Glutamatergic neuron (in vitro differentiated cells): Measurements from ENCODE around the gene OR2A2. TPM values are rescaled to one million over a fixed set of nuclear protein-coding genes. Genes with fewer than 3 reads are reported as not detected.

Experiments used
- DNase-seq: peaks from one replicate; pipeline ENCODE4 v3.0.0; 2022
- H3K27ac Mint-ChIP-seq: one replicate; pipeline ENCODE4 v1.8.0; 2020; ENCODE audit warnings: mild to moderate bottlenecking, mixed read lengths, inconsistent platforms; ENCODE audit not compliant: unreplicated experiment
- H3K27me3 Mint-ChIP-seq: one replicate; pipeline ENCODE4 v1.8.0; 2020; ENCODE audit warnings: mild to moderate bottlenecking, moderate library complexity, mixed read lengths, inconsistent platforms; ENCODE audit not compliant: unreplicated experiment
- H3K36me3 Mint-ChIP-seq: one replicate; pipeline ENCODE4 v1.8.0; 2020; ENCODE audit warnings: mild to moderate bottlenecking, mixed read lengths, inconsistent platforms; ENCODE audit not compliant: unreplicated experiment
- H3K4me1 Mint-ChIP-seq: one replicate; pipeline ENCODE4 v1.8.0; 2020; ENCODE audit warnings: mild to moderate bottlenecking, low read depth, mixed read lengths, inconsistent platforms; ENCODE audit not compliant: unreplicated experiment
- H3K4me3 Mint-ChIP-seq: one replicate; pipeline ENCODE4 v1.8.0; 2020; ENCODE audit warnings: mild to moderate bottlenecking, mixed read lengths, inconsistent platforms; ENCODE audit not compliant: unreplicated experiment
- H3K9me3 Mint-ChIP-seq: one replicate; pipeline ENCODE4 v1.8.0; 2020; ENCODE audit warnings: mild to moderate bottlenecking, moderate library complexity, mixed read lengths, inconsistent platforms; ENCODE audit not compliant: unreplicated experiment
- total RNA-seq: library from RNA; stranded (reverse); fragmentation: NEBNext Ultra II Directional; extraction: Animal tissue kit (Norgen Biotek cat#: 25700); gene quantifications from one replicate; pipeline ENCODE4 v1.2.1, GENCODE V29; 2021; ENCODE audit not compliant: unreplicated experiment
- TF ChIP-seq, protein P1 (sequence below): fragments of 200-600 bp; sonication (generic); IDR thresholded peaks from one replicate; pipeline ENCODE4 v1.5.0; 2021; ENCODE audit not compliant: partially characterized antibody, unreplicated experiment

Gene OR2A2
- total RNA-seq, 1 donor from 2014 or later: not detected

DNA sequence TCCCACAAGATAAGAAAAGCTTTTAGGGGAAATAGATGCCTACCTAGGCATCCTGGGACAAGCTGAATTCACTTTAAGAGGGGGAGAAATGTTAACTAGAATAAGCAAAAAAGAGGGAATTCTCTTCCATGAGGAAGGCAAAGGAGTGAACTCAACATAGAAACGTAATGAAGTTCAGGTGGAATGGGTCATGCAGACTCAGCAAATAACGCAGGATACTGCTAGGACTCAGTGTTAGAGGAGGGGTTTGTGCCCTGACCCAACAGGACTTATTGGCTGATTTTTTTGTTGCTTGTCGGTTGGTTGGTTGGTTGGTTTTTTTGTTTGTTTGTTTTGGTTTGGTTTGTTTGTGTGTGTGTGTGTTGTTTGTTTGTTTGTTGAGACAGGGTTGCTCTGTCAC lies 22.9 kb downstream of the OR2A2 start:
- no peak for DNase-seq
- Mint-ChIP-seq H3K4me3 (no peak overlapping the region), H3K4me1 (peaks cover 8% of the 10 kb centered on the region), H3K36me3 (no peaks in the 10 kb centered on the region), H3K27me3 (no peaks in the 10 kb centered on the region), H3K27ac (no peak overlapping the region), H3K9me3 (no peaks in the 10 kb centered on the region)
- TF ChIP-seq, protein P1, sequence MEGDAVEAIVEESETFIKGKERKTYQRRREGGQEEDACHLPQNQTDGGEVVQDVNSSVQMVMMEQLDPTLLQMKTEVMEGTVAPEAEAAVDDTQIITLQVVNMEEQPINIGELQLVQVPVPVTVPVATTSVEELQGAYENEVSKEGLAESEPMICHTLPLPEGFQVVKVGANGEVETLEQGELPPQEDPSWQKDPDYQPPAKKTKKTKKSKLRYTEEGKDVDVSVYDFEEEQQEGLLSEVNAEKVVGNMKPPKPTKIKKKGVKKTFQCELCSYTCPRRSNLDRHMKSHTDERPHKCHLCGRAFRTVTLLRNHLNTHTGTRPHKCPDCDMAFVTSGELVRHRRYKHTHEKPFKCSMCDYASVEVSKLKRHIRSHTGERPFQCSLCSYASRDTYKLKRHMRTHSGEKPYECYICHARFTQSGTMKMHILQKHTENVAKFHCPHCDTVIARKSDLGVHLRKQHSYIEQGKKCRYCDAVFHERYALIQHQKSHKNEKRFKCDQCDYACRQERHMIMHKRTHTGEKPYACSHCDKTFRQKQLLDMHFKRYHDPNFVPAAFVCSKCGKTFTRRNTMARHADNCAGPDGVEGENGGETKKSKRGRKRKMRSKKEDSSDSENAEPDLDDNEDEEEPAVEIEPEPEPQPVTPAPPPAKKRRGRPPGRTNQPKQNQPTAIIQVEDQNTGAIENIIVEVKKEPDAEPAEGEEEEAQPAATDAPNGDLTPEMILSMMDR: no peak

DNA sequence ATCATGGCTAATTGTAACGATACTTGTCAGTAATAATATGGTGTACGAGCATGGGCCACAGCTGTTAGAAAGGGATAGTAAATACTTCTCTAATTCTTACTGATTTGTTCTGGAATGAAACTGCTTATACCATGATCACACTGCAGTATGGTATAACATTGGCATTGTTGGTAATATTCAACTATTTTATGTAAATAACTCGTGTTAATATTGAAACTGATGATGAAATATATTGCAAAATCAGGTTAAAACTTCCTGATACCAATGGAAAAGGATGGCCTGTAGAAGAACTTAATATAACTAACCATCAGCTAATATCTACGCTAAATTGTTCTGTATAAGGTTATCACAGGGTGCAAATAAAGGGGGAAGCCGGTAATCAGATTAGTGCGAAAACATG lies 23.9 kb downstream of the OR2A2 start:
- Mint-ChIP-seq H3K27ac (no peak overlapping the region), H3K4me1 (peaks cover 5% of the 10 kb centered on the region), H3K9me3 (no peaks in the 10 kb centered on the region), H3K36me3 (no peaks in the 10 kb centered on the region), H3K27me3 (no peaks in the 10 kb centered on the region), H3K4me3 (no peak overlapping the region)
- no peak for DNase-seq
- TF ChIP-seq, protein P1: no peak

DNA sequence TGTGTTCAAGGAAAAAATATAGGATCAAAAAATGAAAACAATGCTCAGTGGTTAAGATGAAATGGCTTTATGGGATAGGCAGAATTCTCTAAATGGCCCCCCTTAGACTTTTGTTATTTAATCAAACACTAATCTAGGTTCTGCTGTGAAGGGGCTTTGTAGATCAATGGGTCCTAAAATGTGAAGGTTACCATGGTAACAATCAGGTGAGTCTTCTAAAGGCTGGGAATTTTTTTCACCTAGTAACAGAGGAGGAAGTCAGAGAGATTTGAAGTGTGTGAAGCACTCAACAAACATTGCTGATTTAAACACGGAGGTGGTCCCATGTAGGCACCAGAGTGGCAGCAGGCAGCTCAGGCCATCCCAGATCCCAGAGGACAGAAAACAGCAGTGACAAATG lies 24.7 kb downstream of the OR2A2 start:
- H3K4me1 Mint-ChIP-seq: peaks cover 5% of the 10 kb centered on the region
- H3K36me3 Mint-ChIP-seq: no peaks in the 10 kb centered on the region
- no peaks in the 10 kb centered on the region for H3K27me3 Mint-ChIP-seq
- DNase-seq: no peak
- TF ChIP-seq, protein P1: no peak
- no peak overlapping the region for H3K4me3 Mint-ChIP-seq
- no peaks in the 10 kb centered on the region for H3K9me3 Mint-ChIP-seq
- H3K27ac Mint-ChIP-seq: peak overlapping the region; percentile 28

DNA sequence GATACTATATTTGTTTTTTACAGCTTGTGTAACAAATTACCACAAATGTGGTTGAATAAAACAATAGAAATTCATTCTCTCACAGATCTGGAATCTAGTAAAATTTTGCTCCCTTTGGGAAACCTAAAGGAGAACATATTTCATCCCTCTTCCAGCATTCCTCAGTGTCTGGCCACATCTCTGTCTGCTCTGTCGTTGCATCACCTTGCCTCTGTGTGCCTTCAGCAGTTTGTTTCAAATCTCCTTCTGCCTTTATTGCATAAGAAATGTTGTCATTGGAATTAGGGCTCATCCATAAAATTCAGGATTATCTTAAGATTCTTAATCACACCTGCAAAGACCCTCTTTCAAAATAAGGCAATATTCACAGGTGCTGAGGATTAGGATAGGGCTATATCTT lies 28.1 kb downstream of the OR2A2 start:
- Mint-ChIP-seq H3K36me3 (no peaks in the 10 kb centered on the region), H3K27ac (no peak overlapping the region), H3K4me1 (peaks cover 5% of the 10 kb centered on the region), H3K9me3 (no peaks in the 10 kb centered on the region), H3K27me3 (peaks cover 2% of the 10 kb centered on the region), H3K4me3 (no peak overlapping the region)
- DNase-seq: no peak
- TF ChIP-seq, protein P1: no peak

DNA sequence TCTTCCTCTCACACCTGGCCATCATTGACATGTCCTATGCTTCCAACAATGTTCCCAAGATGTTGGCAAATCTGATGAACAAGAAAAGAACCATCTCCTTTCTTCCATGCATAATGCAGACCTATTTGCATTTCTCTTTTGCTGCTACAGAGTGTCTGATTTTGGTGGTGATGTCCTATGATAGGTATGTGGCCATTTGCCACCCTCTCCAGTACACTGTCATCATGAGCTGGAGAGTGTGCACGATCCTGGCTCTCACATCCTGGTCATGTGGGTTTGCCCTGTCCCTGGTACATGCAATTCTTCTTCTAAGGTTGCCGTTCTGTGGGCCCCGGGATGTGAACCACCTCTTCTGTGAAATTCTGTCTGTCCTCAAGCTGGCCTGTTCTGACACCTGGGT lies 32.8 kb downstream of the OR2A2 start:
- H3K27ac Mint-ChIP-seq: no peak overlapping the region
- no peak for DNase-seq
- TF ChIP-seq, protein P1: no peak
- H3K4me3 Mint-ChIP-seq: no peak overlapping the region
- H3K36me3 Mint-ChIP-seq: no peaks in the 10 kb centered on the region
- H3K27me3 Mint-ChIP-seq: peaks cover 2% of the 10 kb centered on the region
- H3K4me1 Mint-ChIP-seq: no peaks in the 10 kb centered on the region
- no peaks in the 10 kb centered on the region for H3K9me3 Mint-ChIP-seq
